Stimulated activated CD8-positive, alpha-beta memory T cell treated with anti-CD3 and anti-CD28 coated beads, Interleukin-7, amount 100 ng/mL, for 4 hours (primary cell): ENCODE measurements around the gene IFI27L1.

Source experiments
- DNase-seq, 2 donors: peaks; one replicate each; pipeline ENCODE4 v3.0.0-alpha.2; 2020; ENCODE audit warnings: low read depth in 2 of 2

The IFI27L1 gene

DNA sequence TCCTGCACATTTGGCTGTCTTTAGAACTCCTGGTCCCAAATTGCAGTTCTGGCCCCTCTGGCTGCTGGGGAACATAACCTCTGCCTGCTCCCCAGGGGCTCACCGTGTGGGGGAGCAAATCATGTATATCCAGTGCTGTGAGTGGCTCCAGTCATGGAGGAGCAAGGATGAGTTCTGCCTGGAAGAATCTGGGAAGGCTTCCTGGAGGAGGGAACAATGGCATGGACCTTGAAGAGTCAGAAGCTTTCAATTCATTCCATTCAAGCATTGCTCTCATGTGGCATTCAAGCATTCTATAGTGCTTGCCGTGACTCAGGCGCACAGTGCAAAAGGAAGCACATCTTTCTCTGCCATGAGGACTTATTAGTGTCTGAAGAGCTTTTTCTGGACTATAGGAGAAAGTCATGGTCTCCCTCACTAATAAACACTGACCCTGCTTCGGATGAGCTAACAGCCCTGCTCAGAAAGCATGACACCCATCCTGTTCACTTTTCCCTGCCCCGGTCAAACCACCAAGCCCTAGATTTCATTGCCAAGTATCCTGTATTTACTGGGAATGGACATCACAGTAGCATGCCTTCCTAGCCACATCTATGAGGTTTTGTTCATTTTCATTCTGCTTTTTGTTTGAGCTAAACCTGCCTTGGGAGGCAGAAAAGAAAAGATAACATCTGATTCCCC lies 32.9 kb downstream of the IFI27L1 start:
- DNase-seq = no peak

DNA sequence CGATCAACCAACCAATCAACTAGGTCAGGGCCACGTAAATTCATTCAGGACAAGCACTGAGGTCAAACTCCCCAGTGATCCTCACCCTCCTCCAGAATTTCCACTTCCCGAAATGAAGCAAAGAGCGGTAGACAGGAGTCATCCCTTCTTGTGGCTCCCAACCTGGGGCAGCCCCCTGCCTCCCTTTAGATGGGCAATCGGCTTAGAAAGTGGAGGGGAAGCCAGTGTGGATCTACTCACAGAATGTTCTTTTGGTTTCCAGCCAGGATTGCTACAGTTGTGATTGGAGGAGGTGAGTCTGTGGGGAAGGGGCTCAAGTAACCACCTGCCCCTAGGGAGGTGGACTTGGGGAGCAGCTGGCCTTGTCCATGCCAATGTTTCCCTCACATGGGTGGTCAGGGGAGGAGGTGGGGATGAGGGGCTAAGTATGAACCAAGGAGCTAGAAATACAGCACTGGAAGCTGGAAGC lies 33.5 kb downstream of the IFI27L1 start:
- no peak for DNase-seq

DNA sequence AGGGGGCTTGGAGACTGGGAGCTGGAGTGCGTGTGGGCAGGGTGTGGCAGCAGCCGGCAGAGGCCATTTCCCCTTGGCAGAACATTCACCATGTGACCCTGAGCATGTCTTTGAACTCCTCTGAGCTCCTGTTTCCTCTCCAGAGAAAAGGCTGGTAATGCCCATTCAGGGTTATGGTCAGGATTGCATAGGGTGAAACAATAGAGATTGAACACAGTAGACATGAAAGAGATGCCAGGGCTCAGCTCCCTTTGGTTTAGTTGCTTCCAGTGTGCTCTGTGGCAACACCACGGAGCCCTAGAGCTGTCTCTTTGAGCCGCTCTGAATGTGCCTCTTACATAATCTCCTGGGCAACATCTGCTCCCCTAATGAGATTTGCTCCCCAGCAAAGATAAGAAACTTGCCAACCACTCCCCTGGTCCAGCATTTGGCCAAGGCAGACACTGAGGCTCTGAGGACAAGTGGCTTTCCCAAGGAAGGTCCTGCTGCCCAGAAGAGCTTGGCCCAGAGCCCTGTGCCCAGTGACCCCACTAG lies 34.0 kb downstream of the IFI27L1 start:
- no peak for DNase-seq

GRCh38 chr14:94115631-94116030 lies 34.5 kb downstream of the IFI27L1 start:
- DNase-seq = no peak

- no peak for DNase-seq
Measured at GRCh38 chr14:94116701-94117100, 35.6 kb downstream of the IFI27L1 start.

DNA sequence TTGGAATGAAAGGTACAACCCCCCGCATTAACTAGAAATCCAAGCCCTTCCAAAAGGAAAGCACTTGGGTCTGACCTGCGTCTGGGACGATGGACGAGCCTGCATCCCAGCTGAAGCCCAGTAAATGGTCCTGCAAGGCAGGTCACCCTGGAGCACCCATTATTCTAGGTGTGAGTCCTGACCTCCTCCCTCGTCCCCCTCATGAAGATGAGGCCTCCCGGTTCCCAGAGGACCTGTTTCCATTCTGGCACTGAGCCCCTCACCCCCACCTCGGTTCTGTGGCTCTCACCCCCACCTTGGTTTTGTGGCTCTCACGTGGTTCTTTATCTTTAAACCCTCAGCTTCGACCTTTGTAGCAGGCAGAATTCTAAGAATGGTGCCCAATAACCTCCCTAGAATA lies 36.7 kb downstream of the IFI27L1 start:
- no peak for DNase-seq

DNA sequence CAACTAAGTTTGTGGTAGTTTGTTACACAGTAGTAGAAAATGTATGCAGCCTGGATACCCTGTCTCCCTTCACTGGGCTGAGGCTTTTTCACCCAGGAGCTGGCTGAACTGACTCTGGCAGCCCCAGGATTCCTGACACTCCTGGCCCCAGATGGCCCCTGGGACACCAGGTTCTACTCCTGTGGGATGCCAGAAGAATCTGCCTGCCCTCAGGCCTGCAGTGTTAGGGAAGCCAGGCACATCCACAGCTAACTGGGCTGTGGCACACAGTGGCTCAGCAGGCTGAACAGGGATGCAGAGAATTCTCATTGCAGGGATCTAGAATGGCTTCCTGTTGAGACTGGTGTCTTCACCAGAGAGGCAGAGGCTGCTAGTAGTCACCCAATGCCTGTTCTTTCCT lies 38.0 kb downstream of the IFI27L1 start:
- DNase-seq = no peak

DNA sequence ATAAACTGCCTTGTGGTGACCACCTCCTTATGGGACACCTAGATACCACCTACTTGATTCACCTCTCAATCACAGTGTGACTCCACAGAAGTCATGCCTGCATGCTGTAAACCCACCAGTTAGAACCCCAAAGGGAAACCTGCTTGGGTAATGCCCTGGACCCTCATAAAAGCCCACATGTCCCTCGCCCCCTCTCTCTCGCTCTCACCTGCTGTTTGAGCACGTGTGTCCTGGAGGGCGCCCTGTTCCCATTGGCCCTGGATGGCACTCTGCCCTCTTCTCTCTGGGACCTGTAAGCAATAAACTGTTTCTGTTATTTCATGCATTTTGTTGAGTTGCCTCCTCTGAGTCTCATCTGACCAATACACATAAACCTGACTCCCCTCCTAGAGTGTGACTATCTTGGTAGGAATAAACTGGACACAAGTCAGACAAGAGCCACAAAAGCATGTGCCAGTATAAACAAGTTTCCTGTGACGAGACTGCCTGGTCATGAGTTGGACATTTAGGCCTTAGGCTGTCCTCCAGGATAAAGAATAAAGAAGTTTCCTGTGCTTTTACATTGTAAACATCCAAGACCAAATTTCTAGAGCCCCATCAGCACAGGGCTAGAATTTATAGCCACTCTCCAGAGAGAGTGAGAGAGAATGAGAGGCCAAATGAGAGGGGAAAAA lies 39.7 kb downstream of the IFI27L1 start:
- DNase-seq = no peak

GRCh38 chr14:94121485-94121884 lies 40.4 kb downstream of the IFI27L1 start:
- no peak for DNase-seq

DNA sequence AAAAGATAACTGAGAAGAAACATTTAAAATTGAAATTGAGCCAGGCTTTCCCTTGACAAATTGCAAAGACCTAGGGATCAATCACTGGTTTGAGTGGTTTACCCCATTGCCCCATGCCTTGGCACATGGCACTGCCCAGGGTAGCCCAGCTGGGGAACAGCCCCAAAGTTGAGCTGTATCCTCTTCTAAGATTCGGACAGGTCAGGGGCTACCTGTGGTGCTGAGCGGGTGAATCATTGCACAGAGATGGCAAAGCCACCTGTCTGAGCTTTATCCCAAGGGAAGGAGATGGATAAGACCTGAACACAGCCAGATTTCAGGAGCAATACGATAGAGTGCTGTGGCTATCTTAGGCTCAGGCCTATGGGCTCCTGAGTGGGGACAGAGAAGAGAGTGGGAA lies 41.3 kb downstream of the IFI27L1 start:
- no peak for DNase-seq

DNA sequence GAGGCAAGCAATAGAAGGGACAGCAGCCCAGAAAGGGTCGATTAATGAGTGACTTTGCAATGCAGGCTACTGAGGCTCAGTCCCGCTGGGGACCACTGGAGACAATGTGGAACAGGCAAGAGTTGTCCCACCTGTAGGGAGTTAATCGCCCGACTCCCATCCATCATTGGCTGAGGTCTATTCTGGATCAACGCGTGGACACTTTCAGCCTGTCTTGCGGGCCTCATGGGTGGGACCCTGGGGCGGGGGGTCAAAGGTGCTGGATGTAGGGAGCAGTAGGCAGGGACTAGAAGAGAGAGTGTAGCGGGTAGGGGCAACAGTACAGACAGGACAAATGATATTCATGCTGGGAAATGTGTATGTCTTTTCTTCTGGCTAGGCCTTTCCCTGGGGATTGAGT lies 42.2 kb downstream of the IFI27L1 start:
- DNase-seq = no peak

DNA sequence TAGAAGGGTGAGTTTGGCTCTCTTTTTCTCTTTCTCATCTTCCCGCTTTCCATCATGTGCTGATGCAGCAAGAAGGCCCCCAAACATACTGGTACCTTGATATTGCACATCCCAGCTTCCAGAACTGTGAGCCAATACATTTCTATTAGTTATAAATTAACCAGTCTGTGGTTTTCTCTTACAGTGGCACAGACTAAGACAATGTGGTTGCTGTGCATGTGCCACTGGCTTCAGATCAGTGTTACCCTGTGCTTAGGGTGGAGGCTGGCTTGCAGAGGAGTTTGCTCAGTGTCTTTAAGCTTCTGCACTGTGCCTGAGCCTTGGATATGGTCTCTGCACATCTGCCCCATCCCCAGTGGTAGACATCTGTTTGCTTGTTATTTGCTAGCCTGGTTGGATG lies 42.8 kb downstream of the IFI27L1 start:
- DNase-seq = no peak

GRCh38 chr14:94124582-94125377 lies 43.7 kb downstream of the IFI27L1 start:
- no peak for DNase-seq

GRCh38 chr14:94125659-94126418 lies 44.7 kb downstream of the IFI27L1 start:
- no peak for DNase-seq

DNA sequence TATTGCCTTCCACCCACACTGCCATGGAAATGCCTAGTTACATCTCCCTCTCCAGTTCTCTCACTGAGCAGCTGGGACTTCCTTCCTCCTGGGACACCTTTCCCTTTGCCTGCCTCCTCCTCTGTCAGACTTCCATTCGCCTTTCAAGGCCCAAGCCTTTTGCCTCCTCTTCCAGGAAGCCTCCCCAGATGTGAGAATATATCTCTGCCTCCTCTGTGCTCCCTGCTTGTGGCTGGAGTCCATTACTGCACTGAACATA lies 45.2 kb downstream of the IFI27L1 start:
- DNase-seq = no peak

DNA sequence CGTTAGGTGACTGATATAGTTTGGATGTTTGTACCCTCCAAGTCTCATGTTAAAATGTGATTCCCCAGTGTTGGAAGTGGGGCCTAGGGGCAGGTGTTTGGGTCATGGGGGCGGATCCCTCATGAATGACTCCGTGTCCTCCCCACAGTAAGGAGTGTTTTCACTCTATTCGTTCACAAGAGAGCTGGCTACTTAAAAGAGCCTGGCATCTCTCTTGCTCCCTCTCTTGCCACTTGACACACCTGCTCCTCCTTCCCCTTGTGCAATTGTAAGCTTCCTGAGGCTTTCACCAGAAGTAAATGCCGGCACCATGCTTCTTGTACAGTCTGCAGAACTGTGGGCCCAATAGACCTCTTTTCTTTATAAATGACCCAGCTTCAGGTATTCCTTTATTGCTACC lies 45.7 kb downstream of the IFI27L1 start:
- no peak for DNase-seq

DNA sequence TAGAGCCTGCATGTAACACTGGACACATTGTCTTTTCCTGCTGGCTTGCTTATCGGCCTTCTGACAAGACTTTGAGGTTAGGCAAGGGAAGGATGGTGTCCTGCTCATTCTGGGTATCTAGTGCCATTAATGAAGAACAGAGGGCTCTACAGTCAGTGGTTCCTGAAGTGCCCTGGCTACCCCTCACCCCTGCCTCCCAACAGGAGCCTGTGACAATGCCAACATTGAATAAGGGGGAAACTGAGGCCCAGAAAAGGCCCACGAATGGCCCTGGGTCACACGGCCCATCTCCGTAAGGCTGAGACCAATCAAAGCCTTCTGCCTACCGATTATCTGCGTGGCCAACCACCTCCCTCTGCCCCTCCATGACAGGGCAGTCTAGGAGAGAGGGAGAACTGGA lies 46.2 kb downstream of the IFI27L1 start:
- no peak for DNase-seq

DNA sequence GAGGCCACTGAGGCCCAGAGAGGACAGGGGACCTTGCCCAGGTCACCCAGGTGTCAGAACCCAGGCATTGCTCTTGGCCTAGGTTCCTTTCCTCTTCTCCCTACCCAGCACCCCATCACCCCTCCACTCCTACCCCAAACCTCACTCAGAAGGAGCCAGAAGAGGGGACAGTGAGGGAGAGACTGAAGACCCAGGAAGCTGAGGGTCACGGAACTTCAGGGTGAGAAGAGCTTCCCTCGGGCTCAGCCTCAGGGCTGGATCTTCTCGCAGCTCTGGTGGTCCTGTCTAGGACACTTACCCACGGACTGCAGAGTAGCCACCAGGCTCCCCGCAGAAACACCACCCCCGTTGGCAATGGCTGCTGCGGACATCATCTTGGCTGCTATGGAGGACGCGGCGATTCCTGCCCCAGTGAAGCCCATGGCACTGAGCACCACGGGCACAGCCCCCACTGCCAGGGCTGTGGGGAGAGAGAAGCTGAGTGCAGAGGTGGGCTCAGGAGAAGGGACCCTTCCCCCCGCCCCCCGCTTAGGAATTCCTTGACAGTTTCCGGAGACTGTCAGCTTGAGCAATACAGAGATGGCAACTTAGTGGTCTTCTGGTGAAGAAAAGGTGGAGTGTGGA lies 47.2 kb downstream of the IFI27L1 start:
- no peak for DNase-seq

DNA sequence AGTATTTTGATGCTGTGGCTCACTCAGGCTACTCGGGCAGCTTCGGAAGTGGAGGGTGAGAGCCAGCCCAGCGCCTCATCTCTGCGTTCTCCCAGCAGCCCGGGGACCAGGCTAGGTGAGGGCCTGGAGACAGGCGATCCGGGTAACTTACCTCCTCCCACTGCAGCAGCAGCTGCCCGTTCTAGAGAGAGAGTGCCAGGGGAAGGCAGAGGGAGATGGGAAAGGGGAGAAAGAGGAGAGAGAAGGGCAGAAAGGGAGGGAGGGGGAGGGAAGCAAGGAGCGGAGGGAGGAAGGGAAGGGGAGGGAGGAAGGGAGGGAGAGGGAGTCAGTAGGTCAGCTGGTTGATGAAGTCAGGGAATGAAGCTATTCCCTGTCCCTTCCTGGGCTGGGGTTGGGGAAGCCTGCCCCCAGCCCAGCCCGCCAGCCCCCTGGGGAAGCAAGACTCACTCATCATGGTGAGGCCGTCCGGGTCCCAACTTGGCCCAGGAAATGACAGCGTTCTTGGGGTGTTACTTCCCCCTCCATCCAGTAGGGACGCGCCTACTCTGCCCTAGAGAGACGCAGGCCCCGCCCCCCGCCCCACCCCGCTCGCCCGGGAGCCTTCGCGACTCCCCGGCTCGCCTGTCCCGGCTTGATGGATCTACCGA lies 48.1 kb downstream of the IFI27L1 start, which contains the start of gene IFI27L2:
TSS of gene IFI27L2 (minus strand) at position 494 of the 647 bp plus-strand sequence. CDS start at position 454, 40 bp downstream.
- peak; percentile 34 to 44 for DNase-seq

- no peak for DNase-seq
Measured at GRCh38 chr14:94129758-94130414, 48.8 kb downstream of the IFI27L1 start.
